AG04450 (cell line): ENCODE measurements around the gene AUTS2. TPM values are rescaled to one million over a fixed set of nuclear protein-coding genes. Genes with fewer than 3 reads are reported as not detected.

Experiments used
- CTCF ChIA-PET: fragments of 300-600, 350-600 bp; formaldehyde crosslinking; extraction: SDS; loops from one replicate; lab custom pipeline; 2022; ENCODE audit warnings: antibody characterized with exemption, inconsistent platforms; lab: Charles Lee
- POLR2A ChIA-PET: fragments of 350-600 bp; formaldehyde crosslinking; extraction: SDS; loops from one replicate; lab custom pipeline; 2021; ENCODE audit warnings: antibody characterized with exemption, inconsistent platforms; lab: Yijun Ruan, JAX
- DNase-seq: peaks from one replicate; pipeline ENCODE4 v3.0.0-alpha.2; 2011; ENCODE audit warnings: low read depth, low spot score
- H3K27ac ChIP-seq: one replicate; pipeline ENCODE4 v1.5.1; 2012; ENCODE audit warnings: low read depth, low read length, control low read depth
- H3K27me3 ChIP-seq: one replicate; pipeline ENCODE4 v1.6.0; 2012; ENCODE audit warnings: low read length; ENCODE audit not compliant: control insufficient read depth, insufficient read depth
- H3K4me3 ChIP-seq: 2 replicates; pipeline ENCODE4 v1.5.1; 2011; ENCODE audit warnings: mild to moderate bottlenecking, low read depth, low read length, control low read depth
- H3K9me3 ChIP-seq: 2 replicates; pipeline ENCODE4 v1.5.1; 2012; ENCODE audit warnings: low read length; ENCODE audit not compliant: control insufficient read depth, insufficient read depth
- CTCF ChIP-seq: IDR thresholded peaks from 2 replicates; pipeline ENCODE4 v1.5.1; 2011; ENCODE audit warnings: low read depth, low read length, control low read depth, inconsistent platforms
- polyA plus RNA-seq: library from polyadenylated mRNA; depleted of rRNA; stranded (reverse); fragments of >200 nt; gene quantifications from 2 replicates; pipeline ENCODE4 v1.2.3, GENCODE V29; 2011

Gene AUTS2
- polyA plus RNA-seq, 1 experiment, result 1.5 TPM

DNA sequence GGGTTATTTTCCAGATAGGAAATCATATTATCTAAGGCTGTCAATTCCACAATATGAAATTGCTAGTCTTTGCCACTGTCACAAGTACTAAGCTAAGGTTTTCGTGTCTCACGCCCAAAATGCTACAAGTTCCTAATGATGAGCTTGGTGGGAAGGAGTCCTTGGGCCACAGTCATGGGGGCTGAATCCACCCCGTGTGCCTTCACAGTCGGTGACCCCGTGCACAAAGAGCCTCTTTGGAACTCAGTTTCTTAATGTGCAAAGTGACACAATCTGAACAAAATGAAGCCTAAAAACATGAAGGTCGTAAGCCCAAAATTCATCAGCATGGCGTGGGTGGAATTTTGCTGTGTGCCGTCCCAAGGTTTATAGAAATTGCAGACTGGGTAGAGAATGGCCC lies 1196.7 kb downstream of the AUTS2 start:
- TF ChIP-seq CTCF, result no peak
- no peak overlapping the region for H3K4me3 ChIP-seq
- ChIA-PET POLR2A (no interaction called here), CTCF (no interaction called here)
- no peak for DNase-seq
- H3K9me3 ChIP-seq, result no peaks in the 10 kb centered on the region; the same call in 1 of the 2 replicates
- H3K27ac ChIP-seq, result no peak overlapping the region
- H3K27me3 ChIP-seq, result no peaks in the 10 kb centered on the region

GRCh38 chr7:70795948-70796347 lies 1197.7 kb downstream of the AUTS2 start:
- POLR2A ChIA-PET, result no interaction called here
- no peak overlapping the region for H3K27ac ChIP-seq
- no peak for TF ChIP-seq CTCF
- H3K9me3 ChIP-seq, result no peaks in the 10 kb centered on the region; the same call in 1 of the 2 replicates
- no peaks in the 10 kb centered on the region for H3K27me3 ChIP-seq
- no peak for DNase-seq
- no peak overlapping the region for H3K4me3 ChIP-seq
- CTCF ChIA-PET, result interaction anchor here (1.0 kb wide), 1 partner anchor 33 kb away, joined by 5 read pairs; no protein-coding TSS in a partner anchor

GRCh38 chr7:70797109-70797514 lies 1198.8 kb downstream of the AUTS2 start:
- H3K9me3 ChIP-seq, result peaks cover 2% of the 10 kb centered on the region; the same call in 1 of the 2 replicates
- H3K27ac ChIP-seq, result no peak overlapping the region
- no peak for TF ChIP-seq CTCF
- ChIA-PET CTCF (no interaction called here), POLR2A (no interaction called here)
- no peaks in the 10 kb centered on the region for H3K27me3 ChIP-seq
- no peak overlapping the region for H3K4me3 ChIP-seq
- DNase-seq, result no peak

DNA sequence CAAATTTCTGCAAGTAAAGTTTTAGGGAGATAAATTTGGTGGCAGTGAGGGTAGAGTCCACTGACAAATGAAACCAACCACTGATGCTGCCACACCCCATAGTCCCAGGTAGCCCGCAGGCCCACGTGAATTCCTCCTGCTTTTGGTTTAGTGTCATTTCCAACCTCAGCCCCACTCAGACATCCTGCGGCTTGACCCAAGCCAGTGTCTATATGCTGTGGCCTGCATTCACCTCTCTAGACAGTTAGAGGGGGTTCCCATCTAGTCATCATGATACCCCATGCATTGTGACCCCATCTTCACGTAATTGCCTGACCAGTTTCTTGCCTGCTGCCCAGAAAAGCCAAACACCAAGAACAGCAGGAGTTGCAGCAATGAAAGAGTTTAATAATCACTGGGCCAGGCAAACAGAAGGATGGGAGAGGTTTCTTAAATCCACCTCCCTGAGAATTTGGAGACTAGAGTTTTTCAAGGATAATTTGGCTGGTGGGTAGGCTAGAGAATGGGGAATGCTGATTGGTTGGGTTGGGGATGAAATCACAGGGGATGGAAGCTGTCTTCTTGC lies 1201.6 kb downstream of the AUTS2 start:
- Histone ChIP-seq H3K27ac (no peak overlapping the region), H3K9me3 (peaks cover 2% of the 10 kb centered on the region; the same call in 1 of the 2 replicates), H3K27me3 (no peaks in the 10 kb centered on the region), H3K4me3 (no peak overlapping the region)
- no peak for TF ChIP-seq CTCF
- ChIA-PET CTCF (no interaction called here), POLR2A (no interaction called here)
- DNase-seq, result no peak

- DNase-seq, result no peak
- no peak overlapping the region for H3K4me3 ChIP-seq
- no peak for TF ChIP-seq CTCF
- H3K27ac ChIP-seq, result no peak overlapping the region
- peaks cover 2% of the 10 kb centered on the region; the same call in 1 of the 2 replicates for H3K9me3 ChIP-seq
- no peaks in the 10 kb centered on the region for H3K27me3 ChIP-seq
- ChIA-PET CTCF (no interaction called here), POLR2A (no interaction called here)
Measured at GRCh38 chr7:70805360-70805759, 1207.1 kb downstream of the AUTS2 start.
